Tibial artery (tissue), 4 donors: Measurements from ENCODE around the gene SYT7.

Experiments
- DNase-seq, 2 donors: peaks; one replicate each; pipeline ENCODE4 v3.0.0-alpha.2; 2019
- H3K27ac ChIP-seq, 2 donors: fragments of 200-600 bp; sonication (generic) in 1 of 2; 1 replicate in 1 of 2; 2 replicates in 1 of 2; pipeline ENCODE4 v1.5.1; 2018 to 2019; ENCODE audit warnings: mild to moderate bottlenecking in 1 of 2
- H3K27me3 ChIP-seq, 2 donors: fragments of 200-600 bp; sonication (generic) in 1 of 2; one replicate each; pipeline versions ENCODE4 v1.5.1 to v1.6.0; 2016 to 2019
- H3K36me3 ChIP-seq, 3 donors: fragments of 200-600 bp; sonication (generic) in 2 of 3; one replicate each; pipeline ENCODE4 v1.5.1; 2016 to 2019; ENCODE audit warnings: mild to moderate bottlenecking in 2 of 3
- H3K4me1 ChIP-seq, 4 donors: fragments of 200-600 bp; sonication (generic) in 2 of 4; 1 replicate in 3 of 4; 2 replicates in 1 of 4; pipeline ENCODE4 v1.5.1; 2016 to 2019
- H3K4me3 ChIP-seq, 2 donors: fragments of 200-600 bp; sonication (generic) in 1 of 2; 1 replicate in 1 of 2; 2 replicates in 1 of 2; pipeline ENCODE4 v1.5.1; 2018 to 2019; ENCODE audit warnings: mild to moderate bottlenecking in 2 of 2
- H3K9me3 ChIP-seq, 3 donors: fragments of 200-600 bp; sonication (generic) in 1 of 3; one replicate each; pipeline ENCODE4 v1.5.1; 2016 to 2019
- intact Hi-C: fragments of 100-400 bp; cut with DNase I; formaldehyde crosslinking; loops from one replicate; pipeline ENCODE4 v1.15.0; 2023; ENCODE audit warnings: low total_unique reads
- TF ChIP-seq, protein P1 (sequence below), 2 experiments: fragments of 200-600 bp in 1 of 2; fragments of 450-650 bp in 1 of 2; IDR thresholded peaks; one replicate each; pipeline ENCODE4 v1.5.1; 2017 to 2019; ENCODE audit warnings: antibody characterized with exemption in 2 of 2, mild to moderate bottlenecking in 1 of 2, moderate library complexity in 1 of 2

SYT7 gene

DNA sequence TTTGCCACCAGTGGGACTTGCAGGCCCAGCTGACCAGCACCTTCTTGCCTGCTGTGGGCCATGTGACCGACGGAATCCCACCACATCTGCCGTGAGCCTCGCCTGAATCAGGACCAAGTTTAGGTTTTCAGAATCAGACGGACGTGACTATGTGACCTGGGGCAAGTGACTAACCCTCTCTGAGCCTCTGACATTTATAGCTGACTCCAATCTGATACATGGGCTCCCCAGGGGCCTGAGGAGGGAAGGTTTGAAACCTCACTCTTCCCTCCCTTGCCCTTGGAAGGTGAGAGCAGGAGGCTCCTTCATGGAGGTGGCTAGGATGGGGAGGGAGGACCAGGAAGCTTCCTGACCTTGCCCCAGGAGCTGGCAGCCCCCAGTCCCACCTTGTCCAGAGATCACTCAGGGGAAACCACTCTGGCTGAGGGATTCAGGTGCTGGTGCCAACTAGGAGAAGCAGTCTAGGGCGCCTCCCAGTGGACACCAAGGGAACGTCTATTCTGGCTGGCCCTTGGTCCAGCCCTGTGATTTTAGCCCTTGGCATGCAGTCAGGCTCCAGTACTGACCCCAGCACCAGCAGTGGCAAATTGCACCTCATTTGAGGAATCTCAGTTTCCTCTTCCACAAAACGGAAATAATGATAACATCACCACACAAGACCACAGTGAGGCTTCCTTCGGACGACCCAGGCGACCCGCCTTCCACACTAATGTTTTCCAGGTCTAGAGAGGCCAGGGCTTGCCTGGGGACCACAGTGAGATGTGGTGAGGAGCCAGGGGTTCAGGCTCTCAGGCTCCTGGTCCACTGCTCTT lies 47.2 kb upstream of the SYT7 start:
- Histone ChIP-seq H3K27ac (no peak overlapping the region), H3K4me3 (no peak overlapping the region), H3K27me3 (peaks cover 0 to 10% of the 10 kb centered on the region in 2 donors), H3K4me1 (peaks cover 0 to 13% (median 8%) of the 10 kb centered on the region in 4 donors), H3K9me3 (no peaks in the 10 kb centered on the region), H3K36me3 (no peaks in the 10 kb centered on the region)
- intact Hi-C loops = no loop called here
- TF ChIP-seq, protein P1, sequence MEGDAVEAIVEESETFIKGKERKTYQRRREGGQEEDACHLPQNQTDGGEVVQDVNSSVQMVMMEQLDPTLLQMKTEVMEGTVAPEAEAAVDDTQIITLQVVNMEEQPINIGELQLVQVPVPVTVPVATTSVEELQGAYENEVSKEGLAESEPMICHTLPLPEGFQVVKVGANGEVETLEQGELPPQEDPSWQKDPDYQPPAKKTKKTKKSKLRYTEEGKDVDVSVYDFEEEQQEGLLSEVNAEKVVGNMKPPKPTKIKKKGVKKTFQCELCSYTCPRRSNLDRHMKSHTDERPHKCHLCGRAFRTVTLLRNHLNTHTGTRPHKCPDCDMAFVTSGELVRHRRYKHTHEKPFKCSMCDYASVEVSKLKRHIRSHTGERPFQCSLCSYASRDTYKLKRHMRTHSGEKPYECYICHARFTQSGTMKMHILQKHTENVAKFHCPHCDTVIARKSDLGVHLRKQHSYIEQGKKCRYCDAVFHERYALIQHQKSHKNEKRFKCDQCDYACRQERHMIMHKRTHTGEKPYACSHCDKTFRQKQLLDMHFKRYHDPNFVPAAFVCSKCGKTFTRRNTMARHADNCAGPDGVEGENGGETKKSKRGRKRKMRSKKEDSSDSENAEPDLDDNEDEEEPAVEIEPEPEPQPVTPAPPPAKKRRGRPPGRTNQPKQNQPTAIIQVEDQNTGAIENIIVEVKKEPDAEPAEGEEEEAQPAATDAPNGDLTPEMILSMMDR (IDR thresholded peaks at IDR 0.05) = peak; percentile 46 to 51
- peak in 1 of 2 donors; percentile 29 for DNase-seq

DNA sequence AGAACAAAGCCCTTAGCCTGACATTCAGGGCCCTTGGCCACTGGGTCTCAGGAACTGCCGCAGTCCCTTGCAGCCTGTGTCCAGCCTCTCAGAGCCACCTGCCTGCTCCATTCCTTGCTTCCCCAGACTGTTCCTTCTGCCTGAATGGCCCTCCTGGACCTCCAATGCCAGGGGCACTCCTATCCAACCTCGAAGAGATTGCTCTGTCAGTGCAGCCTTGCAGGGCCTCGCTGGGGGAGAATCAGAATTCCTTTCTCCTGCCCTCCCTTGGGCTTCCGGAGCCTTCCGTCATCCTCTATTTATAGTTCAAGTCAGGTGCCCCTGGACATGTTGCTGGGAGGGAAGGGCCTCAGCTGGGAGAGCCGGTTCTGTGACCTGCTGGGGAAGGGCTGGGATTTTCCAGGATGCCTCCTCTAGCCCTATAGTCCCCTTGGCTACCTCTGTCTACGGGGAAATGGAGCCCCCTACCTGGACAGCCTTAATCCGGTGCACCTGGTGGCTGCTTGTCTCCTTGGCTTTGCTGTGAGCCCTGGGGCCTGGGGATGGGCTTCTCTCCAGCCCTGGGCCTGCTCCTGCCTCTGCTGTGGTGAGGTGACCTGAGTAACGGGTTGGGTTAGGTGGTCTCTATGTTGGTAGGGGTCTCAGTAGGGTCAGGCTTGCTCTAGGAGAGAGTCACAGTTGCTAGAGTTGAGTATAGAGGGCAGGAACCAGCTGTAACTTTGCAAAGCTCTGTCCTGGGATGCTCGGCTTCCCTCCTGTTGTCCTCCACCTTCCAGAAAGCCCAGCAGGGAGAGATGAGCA lies 45.9 kb upstream of the SYT7 start:
- no peak overlapping the region for H3K27ac ChIP-seq
- no peaks in the 10 kb centered on the region for H3K36me3 ChIP-seq
- H3K9me3 ChIP-seq = no peaks in the 10 kb centered on the region
- intact Hi-C loops = no loop called here
- peaks cover 0 to 9% of the 10 kb centered on the region in 2 donors for H3K27me3 ChIP-seq
- TF ChIP-seq, protein P1 (IDR thresholded peaks at IDR 0.05) = no peak
- no peak overlapping the region for H3K4me3 ChIP-seq
- H3K4me1 ChIP-seq = peaks cover 0 to 13% (median 8%) of the 10 kb centered on the region in 4 donors
- DNase-seq = no peak

DNA sequence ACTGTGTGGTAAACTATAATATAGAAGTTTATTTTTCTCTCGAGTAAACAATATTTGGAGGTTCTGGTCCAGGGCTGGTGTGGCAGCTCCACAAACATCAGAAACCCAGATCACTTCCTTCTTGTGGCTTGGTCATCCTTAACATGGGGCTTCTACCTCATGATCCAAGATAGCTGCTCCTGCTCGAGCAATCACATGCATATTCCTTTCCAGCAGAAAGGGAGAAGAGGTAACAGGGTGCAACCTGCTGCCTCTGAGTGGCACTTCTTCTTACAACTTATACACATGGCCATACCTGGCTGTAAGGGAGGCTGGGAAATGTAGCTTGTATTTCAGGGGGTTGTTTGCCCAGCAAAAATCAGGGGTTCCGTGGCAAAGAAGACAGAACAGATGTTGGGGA lies 44.6 kb upstream of the SYT7 start:
- Histone ChIP-seq H3K9me3 (no peaks in the 10 kb centered on the region), H3K4me1 (peaks cover 0 to 13% (median 8%) of the 10 kb centered on the region in 4 donors), H3K27ac (no peak overlapping the region), H3K27me3 (peaks cover 0 to 18% of the 10 kb centered on the region in 2 donors), H3K36me3 (no peaks in the 10 kb centered on the region), H3K4me3 (no peak overlapping the region)
- intact Hi-C loops = no loop called here
- no peak for DNase-seq
- TF ChIP-seq, protein P1 (IDR thresholded peaks at IDR 0.05) = no peak

DNA sequence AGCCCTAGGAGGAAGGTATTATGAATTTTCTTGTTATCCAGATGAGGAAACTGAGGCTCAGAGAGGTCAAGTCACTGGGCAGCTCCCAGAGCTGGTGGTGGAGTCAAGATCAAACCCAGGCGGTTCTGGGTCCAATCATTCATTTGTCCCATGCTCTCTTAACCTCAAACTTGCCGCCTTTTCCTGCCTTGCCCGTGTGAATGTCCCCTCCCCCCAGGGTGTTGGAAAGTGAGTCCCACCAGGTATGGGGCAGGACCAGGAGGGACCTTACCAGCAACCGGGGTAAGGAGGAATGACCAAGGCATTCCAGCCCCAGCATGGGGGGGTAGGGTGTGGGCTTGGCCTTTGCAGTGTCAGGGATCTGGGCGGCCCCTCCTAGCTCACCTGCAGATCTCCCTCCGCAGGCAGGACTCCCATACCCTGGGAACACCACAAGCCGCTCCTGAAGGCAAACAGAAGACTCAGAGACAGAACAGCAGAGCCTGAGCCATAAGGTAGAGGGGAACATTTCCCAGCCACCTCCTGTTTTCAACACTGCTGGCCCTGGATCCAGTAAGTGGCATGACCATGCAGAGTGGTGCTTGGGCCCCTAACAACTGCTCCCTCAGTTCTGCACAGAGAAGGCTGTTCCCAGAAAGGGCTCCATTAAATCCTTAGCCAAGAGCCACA lies 41.2 kb upstream of the SYT7 start:
- TF ChIP-seq, protein P1 (IDR thresholded peaks at IDR 0.05) = no peak
- H3K27me3 ChIP-seq = peaks cover 0 to 36% of the 10 kb centered on the region in 2 donors
- H3K27ac ChIP-seq = no peak overlapping the region
- no peaks in the 10 kb centered on the region for H3K9me3 ChIP-seq
- H3K36me3 ChIP-seq = no peaks in the 10 kb centered on the region
- intact Hi-C loops = no loop called here
- no peak for DNase-seq
- H3K4me1 ChIP-seq = peaks cover 0 to 8% (median 6%) of the 10 kb centered on the region in 4 donors
- H3K4me3 ChIP-seq = no peak overlapping the region

DNA sequence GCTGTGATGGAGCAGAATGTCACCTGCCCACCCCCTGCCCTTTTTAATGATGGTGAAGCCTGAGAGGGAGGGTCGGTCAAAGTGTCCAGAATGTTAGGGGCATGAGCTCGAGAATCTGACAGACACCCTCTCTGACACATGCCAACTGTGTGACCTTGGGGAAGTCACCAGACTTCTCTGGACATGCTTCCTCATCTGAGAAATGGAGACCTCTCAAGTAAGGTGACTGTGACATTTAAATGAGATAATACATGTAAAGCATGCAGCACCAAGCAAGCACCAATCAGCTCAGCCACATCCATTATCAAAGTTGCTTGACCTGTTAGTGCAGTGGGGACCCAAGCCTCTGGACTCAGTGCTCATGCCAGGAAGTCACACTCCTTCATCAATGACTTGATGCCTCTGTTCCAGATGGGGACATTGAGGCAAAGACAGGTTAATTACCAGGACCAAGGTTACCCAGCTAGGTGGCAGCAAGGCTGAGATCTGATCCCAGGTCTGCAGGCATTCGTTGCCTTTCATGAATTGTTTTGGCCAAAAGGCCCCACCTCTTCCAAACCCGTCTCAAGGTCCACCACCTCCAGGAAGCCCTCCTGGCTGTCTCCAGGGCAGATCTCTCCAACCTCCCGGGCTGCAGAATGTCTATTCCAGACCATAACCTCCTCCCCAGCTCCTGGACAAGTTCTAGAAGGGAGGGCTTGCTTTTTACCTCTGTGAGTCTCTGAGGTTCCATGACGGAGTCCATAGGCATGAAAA lies 38.8 kb upstream of the SYT7 start:
- Histone ChIP-seq H3K27ac (no peak overlapping the region), H3K36me3 (no peaks in the 10 kb centered on the region), H3K9me3 (no peaks in the 10 kb centered on the region), H3K4me3 (no peak overlapping the region), H3K4me1 (no peaks in the 10 kb centered on the region), H3K27me3 (peaks cover 0 to 40% of the 10 kb centered on the region in 2 donors)
- TF ChIP-seq, protein P1 (IDR thresholded peaks at IDR 0.05) = no peak
- DNase-seq = no peak
- intact Hi-C loops = no loop called here
